GM12878 (cell line): ENCODE results near the gene HSPBP1. TPM values are rescaled to one million over a fixed set of nuclear protein-coding genes. Genes with fewer than 3 reads are reported as not detected.

Source experiments
- ATAC-seq: fragments of 200-7000 bp; cut with Tn5 transposase; 3 replicates; pipeline ENCODE4 v1.9.1; 2020; ENCODE audit warnings: mild to moderate bottlenecking, moderate library complexity
- BruUV-seq: library from RNA; stranded (reverse); fragments of 400-500 nt; replicated peaks from 2 replicates; lab custom pipeline; 2021; lab: Mats Ljungman, UMichigan
- CTCF ChIA-PET: fragments of 300-600 bp; sonication (Branson Sonifier 250); formaldehyde crosslinking; extraction: SDS; loops from one replicate; lab custom pipeline; 2021; ENCODE audit warnings: inconsistent platforms; lab: Yijun Ruan, JAX
- POLR2A ChIA-PET: fragments of 350-600 bp; formaldehyde crosslinking; extraction: SDS; loops from one replicate; lab custom pipeline; 2021; ENCODE audit warnings: inconsistent platforms; lab: Charles Lee
- RAD21 ChIA-PET: fragments of 300-600 bp; sonication (Branson Sonifier 250); formaldehyde crosslinking; loops from one replicate; lab custom pipeline; 2023; ENCODE audit warnings: antibody characterized with exemption; ENCODE audit not compliant: unreplicated experiment; lab: Charles Lee
- SMC1A ChIA-PET: fragments of 300-600 bp; sonication (Branson Sonifier 250); formaldehyde crosslinking; loops from one replicate; lab custom pipeline; 2023; ENCODE audit not compliant: unreplicated experiment, uncharacterized antibody; lab: Charles Lee
- DNase-seq: peaks from one replicate; pipeline ENCODE4 v3.0.0-alpha.2; 2011; ENCODE audit warnings: low read depth, low spot score
- FAIRE-seq: peaks from 3 replicates; lab custom pipeline; 2011; peaks lifted over from hg19 to GRCh38; lab: Jason Lieb, UNC
- H2AFZ ChIP-seq: 2 replicates; pipeline ENCODE4 v1.6.0; 2011; ENCODE audit warnings: low read depth, low read length, control low read depth; ENCODE audit not compliant: control insufficient read depth
- H3K27ac ChIP-seq: 2 replicates; pipeline ENCODE4 v1.5.1; 2011; ENCODE audit warnings: control low read depth; ENCODE audit not compliant: control insufficient read depth, insufficient read depth
- H3K27me3 ChIP-seq, 2 experiments: replicated peaks in 1 of 2; 2 replicates each; pipeline versions ENCODE4 v1.6.0 to v1.6.1; 2011; ENCODE audit warnings: low read length in 1 of 2; ENCODE audit not compliant: control insufficient read depth in 2 of 2, insufficient read depth in 2 of 2
- H3K36me3 ChIP-seq, 2 experiments: 2 replicates each; pipeline ENCODE4 v1.5.1; 2011; ENCODE audit warnings: low read length in 1 of 2; ENCODE audit not compliant: control insufficient read depth in 2 of 2, insufficient read depth in 2 of 2
- H3K4me1 ChIP-seq: 2 replicates; pipeline ENCODE4 v1.6.1; 2011; ENCODE audit warnings: mild to moderate bottlenecking, low read length, moderate library complexity, mixed read lengths; ENCODE audit not compliant: control insufficient read depth, insufficient read depth
- H3K4me2 ChIP-seq: 2 replicates; pipeline ENCODE4 v1.6.0; 2011; ENCODE audit warnings: control low read depth; ENCODE audit not compliant: control insufficient read depth, insufficient read depth
- H3K4me3 ChIP-seq: fragments of 200-600 bp; sonication (generic); 2 replicates; pipeline ENCODE4 v1.5.1; 2016
- H3K79me2 ChIP-seq: 2 replicates; pipeline ENCODE4 v1.6.0; 2011; ENCODE audit warnings: low read length; ENCODE audit not compliant: control insufficient read depth, insufficient read depth
- H3K9ac ChIP-seq: 2 replicates; pipeline ENCODE4 v1.8.0; 2011; ENCODE audit warnings: low read length, control low read depth, mixed read lengths; ENCODE audit not compliant: control insufficient read depth, insufficient read depth
- H3K9me3 ChIP-seq: replicated peaks from 3 replicates; pipeline ENCODE4 v1.5.1; 2011; ENCODE audit warnings: mild to moderate bottlenecking, low read length; ENCODE audit not compliant: control insufficient read depth, insufficient read depth
- H4K20me1 ChIP-seq: 2 replicates; pipeline ENCODE4 v1.6.0; 2011; ENCODE audit not compliant: control insufficient read depth, insufficient read depth
- ATF2 ChIP-seq: IDR thresholded peaks from 2 replicates; pipeline ENCODE4 v1.6.1; 2012; ENCODE audit warnings: low read length, inconsistent platforms
- CHD2 ChIP-seq: IDR thresholded peaks from 2 replicates; pipeline ENCODE4 v1.6.1; 2011; ENCODE audit warnings: low read depth, low read length, improper control_type of control experiment, borderline replicate concordance
- CREM ChIP-seq: IDR thresholded peaks from 2 replicates; pipeline ENCODE4 v1.6.1; 2014; ENCODE audit warnings: antibody characterized with exemption, low read depth
- EED ChIP-seq: sonication (generic); IDR thresholded peaks from 2 replicates; pipeline ENCODE4 v1.6.1; 2016; ENCODE audit warnings: antibody characterized with exemption, low read depth
- EGR1 ChIP-seq, 2 experiments: IDR thresholded peaks; 1 replicate in 1 of 2; 2 replicates in 1 of 2; pipeline ENCODE4 v1.6.1; 2011 to 2012; ENCODE audit warnings: low read depth in 2 of 2, low read length in 2 of 2, borderline replicate concordance in 1 of 2, mild to moderate bottlenecking in 1 of 2, moderate library complexity in 1 of 2
- HDAC2 ChIP-seq: fragments of 200-600 bp; sonication (generic); IDR thresholded peaks from 2 replicates; pipeline ENCODE4 v1.6.1; 2017
- KAT2A ChIP-seq: conservative IDR thresholded peaks from 2 replicates; pipeline ENCODE4 v1.6.1; 2011; ENCODE audit warnings: low read depth, low read length; ENCODE audit not compliant: control insufficient read depth
- LARP7 ChIP-seq: fragments of 450-650 bp; IDR thresholded peaks from 2 replicates; pipeline ENCODE4 v1.6.1; 2017; ENCODE audit warnings: mild to moderate bottlenecking
- PAX5 ChIP-seq: IDR thresholded peaks from 2 replicates; pipeline ENCODE4 v1.6.1; 2011; ENCODE audit warnings: low read depth, low read length, borderline replicate concordance
- RFX5 ChIP-seq: IDR thresholded peaks from 2 replicates; pipeline ENCODE4 v1.6.1; 2011; ENCODE audit warnings: low read depth, low read length, improper control_type of control experiment
- ZBED1 ChIP-seq: IDR thresholded peaks from 2 replicates; pipeline ENCODE4 v1.6.1; 2016; ENCODE audit warnings: borderline replicate concordance
- ZNF24 ChIP-seq: fragments of 450-650 bp; IDR thresholded peaks from 2 replicates; pipeline ENCODE4 v1.6.1; 2017; ENCODE audit warnings: antibody characterized with exemption, mild to moderate bottlenecking
- WGBS: methylation state at CpG from one replicate; pipeline ENCODE4 v1.1.6; 2016; ENCODE audit warnings: low lambda C conversion rate; ENCODE audit not compliant: insufficient replicate concordance, insufficient coverage; ENCODE audit errors: missing lambda C conversion rate; 5-methylcytosine and 5-hydroxymethylcytosine counted together
- in situ Hi-C: fragments of 300-500 bp; cut with MboI; formaldehyde crosslinking; loops from 9 replicates; pipeline ENCODE4 v1.14.3; 2018; ENCODE audit warnings: mixed read lengths
- intact Hi-C: fragments of 100-400 bp; cut with micrococcal nuclease; formaldehyde crosslinking; loops from one replicate; pipeline ENCODE4 v1.14.2; 2022; ENCODE audit not compliant: unreplicated experiment
- polyA plus RNA-seq, 11 experiments: library from polyadenylated mRNA; depleted of rRNA in 4 of 11; unstranded in 6 of 11; stranded (reverse) in 5 of 11; fragments of >200 nt; fragmentation: Nextera tagmentation in 4 of 11; fragmentation: Illumina TruSeq in 1 of 11; extraction: Ambion mirVana in 4 of 11; extraction: Trizol in 1 of 11; gene quantifications; 1 replicate in 1 of 11; 2 replicates in 10 of 11; pipeline versions ENCODE4 v1.2.1 to v1.2.3, GENCODE V29; 2011 to 2016; ENCODE audit warnings: inconsistent platforms in 2 of 11, missing spikeins in 2 of 11, low read depth in 1 of 11
- total RNA-seq, 4 experiments: library from RNA; depleted of rRNA in 3 of 4; stranded (reverse); fragments of >200 nt in 3 of 4; fragmentation: Illumina TruSeq in 1 of 4; extraction: Trizol in 1 of 4; gene quantifications; 2 replicates each; pipeline versions ENCODE4 v1.2.1 to v1.2.3, GENCODE V29; 2013 to 2021
- TF ChIP-seq, protein P1 (sequence below): fragments of 450-650 bp; IDR thresholded peaks from 2 replicates; pipeline ENCODE4 v1.6.1; 2017; ENCODE audit warnings: mild to moderate bottlenecking, moderate library complexity
- TF ChIP-seq, protein P2 (sequence below), 3 experiments: IDR thresholded peaks in 2 of 3; conservative IDR thresholded peaks in 1 of 3; 2 replicates each; pipeline ENCODE4 v1.5.1; 2011; ENCODE audit warnings: low read depth in 3 of 3, low read length in 3 of 3, mild to moderate bottlenecking in 3 of 3, control low read depth in 2 of 3, moderate library complexity in 2 of 3, inconsistent platforms in 1 of 3, mixed read lengths in 1 of 3; ENCODE audit not compliant: control insufficient read depth in 2 of 3, insufficient read depth in 1 of 3; ENCODE audit errors: extremely low read depth in 1 of 3

The HSPBP1 gene
- total and polyA plus RNA-seq, 10 of the 15 experiments (the other 5 are each of a cell fraction or from before 2014, with no cell fraction given), result 0.18 to 83.3 (median 23.0) TPM

- TF ChIP-seq EGR1 (IDR thresholded peaks at IDR 0.05; ENCODE audit: borderline replicate concordance in 1 of 2, low read depth in 2 of 2, low read length in 2 of 2) (no peak), ATF2 (no peak), RFX5 (no peak)
Measured at GRCh38 chr19:55283548-55284377, 3.9 kb upstream of the HSPBP1 start, which contains the start of gene BRSK1 (continued).

GRCh38 chr19:55279340-55279739 is 570 bp downstream of the HSPBP1 start:
- ChIA-PET SMC1A (interaction anchor here (1.7 to 7.6 kb wide), 3 partner anchors 20 to 60 kb away, joined by 4 to 68 read pairs (median 6); partner anchors contain the start of genes KMT5C and PPP6R1), POLR2A (interaction anchor here (1.1 to 6.1 kb wide), 4 partner anchors 19 to 128 kb away, joined by 5 to 86 read pairs (median 16); partner anchors contain the start of genes KMT5C, PPP6R1 and UBE2S), CTCF (interaction anchor here (1.1 to 1.2 kb wide), 2 partner anchors 13 to 60 kb away, joined by 5 read pairs; partner anchors contain the start of gene KMT5C), RAD21 (interaction anchor here (0.6 to 2.2 kb wide), 4 partner anchors 24 to 138 kb away, joined by 3 to 27 read pairs (median 6); partner anchors contain the start of genes KMT5C and UBE2S)
- DNase-seq, result no peak
- H3K9me3 ChIP-seq, result no peaks in the 10 kb centered on the region
- H3K27me3 ChIP-seq, result no peaks in the 10 kb centered on the region; a peak in 1 of 4 replicates
- no peak for FAIRE-seq
- peak overlapping the region; percentile 82 for H3K4me3 ChIP-seq
- in situ Hi-C loops (no loop called here), intact Hi-C loops (no loop called here)
- ATAC-seq, result no peak
- no peaks in the 10 kb centered on the region for H3K36me3 ChIP-seq
- 7% methylated on average over 22 of the region's 23 CpGs for WGBS
- H2AFZ ChIP-seq, result peak overlapping the region; percentile 92
- peak overlapping the region; percentile 86 for H3K4me2 ChIP-seq
- H3K4me1 ChIP-seq, result peaks cover 42% of the 10 kb centered on the region
- no peak overlapping the region for H3K27ac ChIP-seq
- BruUV-seq, result TSS peak; percentile 77
- no peaks in the 10 kb centered on the region for H4K20me1 ChIP-seq
- H3K9ac ChIP-seq, result peak overlapping the region; percentile 55; the same call in 1 of the 2 replicates
- H3K79me2 ChIP-seq, result no peaks in the 10 kb centered on the region; the same call in 1 of the 2 replicates
- TF ChIP-seq ZBED1, result no peak
- no peak for TF ChIP-seq LARP7
- no peak for TF ChIP-seq ZNF24
- TF ChIP-seq CHD2, result no peak
- TF ChIP-seq, protein P1, sequence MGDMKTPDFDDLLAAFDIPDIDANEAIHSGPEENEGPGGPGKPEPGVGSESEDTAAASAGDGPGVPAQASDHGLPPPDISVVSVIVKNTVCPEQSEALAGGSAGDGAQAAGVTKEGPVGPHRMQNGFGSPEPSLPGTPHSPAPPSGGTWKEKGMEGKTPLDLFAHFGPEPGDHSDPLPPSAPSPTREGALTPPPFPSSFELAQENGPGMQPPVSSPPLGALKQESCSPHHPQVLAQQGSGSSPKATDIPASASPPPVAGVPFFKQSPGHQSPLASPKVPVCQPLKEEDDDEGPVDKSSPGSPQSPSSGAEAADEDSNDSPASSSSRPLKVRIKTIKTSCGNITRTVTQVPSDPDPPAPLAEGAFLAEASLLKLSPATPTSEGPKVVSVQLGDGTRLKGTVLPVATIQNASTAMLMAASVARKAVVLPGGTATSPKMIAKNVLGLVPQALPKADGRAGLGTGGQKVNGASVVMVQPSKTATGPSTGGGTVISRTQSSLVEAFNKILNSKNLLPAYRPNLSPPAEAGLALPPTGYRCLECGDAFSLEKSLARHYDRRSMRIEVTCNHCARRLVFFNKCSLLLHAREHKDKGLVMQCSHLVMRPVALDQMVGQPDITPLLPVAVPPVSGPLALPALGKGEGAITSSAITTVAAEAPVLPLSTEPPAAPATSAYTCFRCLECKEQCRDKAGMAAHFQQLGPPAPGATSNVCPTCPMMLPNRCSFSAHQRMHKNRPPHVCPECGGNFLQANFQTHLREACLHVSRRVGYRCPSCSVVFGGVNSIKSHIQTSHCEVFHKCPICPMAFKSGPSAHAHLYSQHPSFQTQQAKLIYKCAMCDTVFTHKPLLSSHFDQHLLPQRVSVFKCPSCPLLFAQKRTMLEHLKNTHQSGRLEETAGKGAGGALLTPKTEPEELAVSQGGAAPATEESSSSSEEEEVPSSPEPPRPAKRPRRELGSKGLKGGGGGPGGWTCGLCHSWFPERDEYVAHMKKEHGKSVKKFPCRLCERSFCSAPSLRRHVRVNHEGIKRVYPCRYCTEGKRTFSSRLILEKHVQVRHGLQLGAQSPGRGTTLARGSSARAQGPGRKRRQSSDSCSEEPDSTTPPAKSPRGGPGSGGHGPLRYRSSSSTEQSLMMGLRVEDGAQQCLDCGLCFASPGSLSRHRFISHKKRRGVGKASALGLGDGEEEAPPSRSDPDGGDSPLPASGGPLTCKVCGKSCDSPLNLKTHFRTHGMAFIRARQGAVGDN, result no peak
- no peak for TF ChIP-seq KAT2A
- no peak for TF ChIP-seq EED
- TF ChIP-seq CREM, result no peak
- TF ChIP-seq PAX5, result no peak
- TF ChIP-seq HDAC2, result no peak
- TF ChIP-seq, protein P2, sequence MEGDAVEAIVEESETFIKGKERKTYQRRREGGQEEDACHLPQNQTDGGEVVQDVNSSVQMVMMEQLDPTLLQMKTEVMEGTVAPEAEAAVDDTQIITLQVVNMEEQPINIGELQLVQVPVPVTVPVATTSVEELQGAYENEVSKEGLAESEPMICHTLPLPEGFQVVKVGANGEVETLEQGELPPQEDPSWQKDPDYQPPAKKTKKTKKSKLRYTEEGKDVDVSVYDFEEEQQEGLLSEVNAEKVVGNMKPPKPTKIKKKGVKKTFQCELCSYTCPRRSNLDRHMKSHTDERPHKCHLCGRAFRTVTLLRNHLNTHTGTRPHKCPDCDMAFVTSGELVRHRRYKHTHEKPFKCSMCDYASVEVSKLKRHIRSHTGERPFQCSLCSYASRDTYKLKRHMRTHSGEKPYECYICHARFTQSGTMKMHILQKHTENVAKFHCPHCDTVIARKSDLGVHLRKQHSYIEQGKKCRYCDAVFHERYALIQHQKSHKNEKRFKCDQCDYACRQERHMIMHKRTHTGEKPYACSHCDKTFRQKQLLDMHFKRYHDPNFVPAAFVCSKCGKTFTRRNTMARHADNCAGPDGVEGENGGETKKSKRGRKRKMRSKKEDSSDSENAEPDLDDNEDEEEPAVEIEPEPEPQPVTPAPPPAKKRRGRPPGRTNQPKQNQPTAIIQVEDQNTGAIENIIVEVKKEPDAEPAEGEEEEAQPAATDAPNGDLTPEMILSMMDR (IDR thresholded peaks at IDR 0.05 in 2 of 3, conservative IDR thresholded peaks at IDR 0.05 in 1 of 3; ENCODE audit: control insufficient read depth in 2 of 3, extremely low read depth in 1 of 3, insufficient read depth in 1 of 3, low read depth in 3 of 3, low read length in 3 of 3), result no peak
